Measurements from ENCODE around the gene HHEX.

DNA sequence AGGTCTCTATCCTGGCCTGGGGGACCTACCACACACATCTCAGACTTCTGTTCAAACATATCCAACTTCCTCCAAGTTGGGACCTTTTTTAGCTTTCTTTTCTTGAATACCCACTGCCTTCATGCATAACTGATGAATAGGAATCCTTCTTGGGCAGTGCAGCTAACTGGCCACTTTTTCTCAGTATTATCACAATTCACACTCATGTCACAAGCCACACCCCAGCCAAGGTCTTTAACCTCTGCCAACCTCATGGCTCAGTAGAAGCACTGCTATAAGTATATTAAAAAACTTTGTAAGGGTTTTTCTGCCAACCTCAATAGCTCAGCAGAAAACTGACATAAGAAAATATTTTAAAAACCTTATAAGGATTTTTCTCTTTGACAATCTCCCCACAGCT, 44.5 kb downstream of the HHEX start:
- TF ChIP-seq POLR2A (IDR thresholded peaks at IDR 0.05; ENCODE audit: control extremely low read depth in 1 of 2, low read depth in 2 of 2, low read length in 2 of 2) (no peak), RNF2 (IDR thresholded peaks at IDR 0.05; ENCODE audit: borderline replicate concordance, low read depth, low read length, missing control alignments, poor library complexity, severe bottlenecking) (no peak), KDM5A (IDR thresholded peaks at IDR 0.05; ENCODE audit: low read length) (no peak), EP300 (IDR thresholded peaks at IDR 0.05; ENCODE audit: borderline replicate concordance in 1 of 2, low read depth in 2 of 2, low read length in 2 of 2) (no peak), NANOG (IDR thresholded peaks at IDR 0.05; ENCODE audit: insufficient read depth, low read depth, low read length, poor library complexity, severe bottlenecking) (no peak), EZH2 (IDR thresholded peaks at IDR 0.05; ENCODE audit: low read depth, low read length, severe bottlenecking) (no peak)
- TF ChIP-seq, protein P1, sequence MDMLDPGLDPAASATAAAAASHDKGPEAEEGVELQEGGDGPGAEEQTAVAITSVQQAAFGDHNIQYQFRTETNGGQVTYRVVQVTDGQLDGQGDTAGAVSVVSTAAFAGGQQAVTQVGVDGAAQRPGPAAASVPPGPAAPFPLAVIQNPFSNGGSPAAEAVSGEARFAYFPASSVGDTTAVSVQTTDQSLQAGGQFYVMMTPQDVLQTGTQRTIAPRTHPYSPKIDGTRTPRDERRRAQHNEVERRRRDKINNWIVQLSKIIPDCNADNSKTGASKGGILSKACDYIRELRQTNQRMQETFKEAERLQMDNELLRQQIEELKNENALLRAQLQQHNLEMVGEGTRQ (IDR thresholded peaks at IDR 0.05; ENCODE audit: low read length): no peak
- TF ChIP-seq, protein P2, sequence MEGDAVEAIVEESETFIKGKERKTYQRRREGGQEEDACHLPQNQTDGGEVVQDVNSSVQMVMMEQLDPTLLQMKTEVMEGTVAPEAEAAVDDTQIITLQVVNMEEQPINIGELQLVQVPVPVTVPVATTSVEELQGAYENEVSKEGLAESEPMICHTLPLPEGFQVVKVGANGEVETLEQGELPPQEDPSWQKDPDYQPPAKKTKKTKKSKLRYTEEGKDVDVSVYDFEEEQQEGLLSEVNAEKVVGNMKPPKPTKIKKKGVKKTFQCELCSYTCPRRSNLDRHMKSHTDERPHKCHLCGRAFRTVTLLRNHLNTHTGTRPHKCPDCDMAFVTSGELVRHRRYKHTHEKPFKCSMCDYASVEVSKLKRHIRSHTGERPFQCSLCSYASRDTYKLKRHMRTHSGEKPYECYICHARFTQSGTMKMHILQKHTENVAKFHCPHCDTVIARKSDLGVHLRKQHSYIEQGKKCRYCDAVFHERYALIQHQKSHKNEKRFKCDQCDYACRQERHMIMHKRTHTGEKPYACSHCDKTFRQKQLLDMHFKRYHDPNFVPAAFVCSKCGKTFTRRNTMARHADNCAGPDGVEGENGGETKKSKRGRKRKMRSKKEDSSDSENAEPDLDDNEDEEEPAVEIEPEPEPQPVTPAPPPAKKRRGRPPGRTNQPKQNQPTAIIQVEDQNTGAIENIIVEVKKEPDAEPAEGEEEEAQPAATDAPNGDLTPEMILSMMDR (IDR thresholded peaks at IDR 0.05; ENCODE audit: control extremely low read depth in 1 of 3, insufficient read depth in 1 of 3, low read depth in 1 of 3, low read length in 3 of 3): no peak

All from H1 (cell line).